ENCODE data around the gene RGPD8.
"Not testable (repeated sequence)": the region's sequence is repeated elsewhere in the genome, so short reads cannot be mapped to it uniquely, and the experiment has no call there.

RGPD8 gene

GRCh38 chr2:112434890-112435715 is 1.7 kb upstream of the RGPD8 start:
- not testable (repeated sequence) for DNase-seq

DNA sequence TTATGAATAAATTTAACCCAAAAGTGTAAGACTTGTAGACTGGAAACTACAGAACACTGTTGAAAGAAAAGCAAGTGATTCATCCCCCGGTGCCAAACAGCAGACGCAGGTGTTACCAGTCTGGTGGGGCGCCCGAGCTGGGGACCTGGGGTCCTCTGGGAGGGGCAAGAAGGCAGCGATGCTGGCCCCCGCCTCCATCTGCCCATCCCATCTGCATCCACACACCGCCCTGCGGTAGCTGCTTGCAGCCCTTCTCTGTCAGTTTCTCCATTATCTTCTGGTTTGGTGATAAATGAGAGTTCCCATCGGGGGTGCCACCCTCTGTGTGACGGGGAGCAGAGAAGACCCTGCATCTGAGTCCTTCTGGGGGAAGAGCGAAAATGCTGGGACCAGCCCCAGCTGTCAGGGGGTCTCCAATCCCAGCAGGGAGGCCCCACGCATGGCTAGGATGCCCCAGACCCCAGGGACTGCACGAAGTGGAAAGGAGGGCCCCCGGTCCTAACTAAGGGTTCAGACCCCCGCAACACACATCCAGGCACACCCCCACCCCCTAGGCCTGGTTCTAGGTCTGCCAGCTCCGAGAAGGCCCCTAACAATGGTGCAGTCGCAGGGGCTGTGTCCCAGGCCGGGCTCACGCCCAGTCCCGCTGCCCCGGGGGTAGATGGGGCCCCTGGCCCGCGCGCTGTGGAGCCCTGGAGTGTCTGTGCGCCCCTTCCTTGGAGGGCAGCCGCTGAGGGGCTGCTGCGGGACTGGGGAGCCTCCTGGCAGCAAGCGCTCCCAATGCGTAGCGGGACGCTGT is 686 bp upstream of the RGPD8 start:
- DNase-seq, result no peak

- DNase-seq, result peak in 1 of 2 donors; percentile 11
These were observed 538 bp downstream of the RGPD8 start for GRCh38 chr2:112432735-112433479.

GRCh38 chr2:112432390-112432734 is 1.1 kb downstream of the RGPD8 start:
- DNase-seq, result not testable (repeated sequence)

- DNase-seq, result not testable (repeated sequence)
These were observed 1.7 kb downstream of the RGPD8 start for GRCh38 chr2:112431587-112432295.

- not testable (repeated sequence) for DNase-seq
These were observed 8.9 kb downstream of the RGPD8 start for GRCh38 chr2:112424553-112424952.

DNA sequence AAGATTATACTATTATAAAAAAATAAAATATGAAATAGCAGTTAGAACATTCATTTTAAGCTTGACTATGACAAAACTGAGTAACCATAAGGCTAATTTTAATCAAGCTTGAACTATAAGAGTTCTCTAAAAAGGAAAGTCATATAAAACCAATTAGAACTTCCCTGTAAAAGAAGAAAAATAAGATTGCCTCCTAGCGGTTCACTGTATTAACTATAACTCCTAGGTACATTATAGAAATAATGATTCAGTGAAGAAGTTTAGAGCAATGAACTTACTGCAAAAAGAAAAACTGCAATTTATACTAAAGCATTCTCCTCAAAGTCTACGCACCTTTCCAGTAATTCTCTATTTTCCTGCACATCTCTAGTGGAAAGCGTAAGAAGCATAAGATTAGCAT is 16.6 kb downstream of the RGPD8 start:
- DNase-seq, result not testable (repeated sequence)

DNA sequence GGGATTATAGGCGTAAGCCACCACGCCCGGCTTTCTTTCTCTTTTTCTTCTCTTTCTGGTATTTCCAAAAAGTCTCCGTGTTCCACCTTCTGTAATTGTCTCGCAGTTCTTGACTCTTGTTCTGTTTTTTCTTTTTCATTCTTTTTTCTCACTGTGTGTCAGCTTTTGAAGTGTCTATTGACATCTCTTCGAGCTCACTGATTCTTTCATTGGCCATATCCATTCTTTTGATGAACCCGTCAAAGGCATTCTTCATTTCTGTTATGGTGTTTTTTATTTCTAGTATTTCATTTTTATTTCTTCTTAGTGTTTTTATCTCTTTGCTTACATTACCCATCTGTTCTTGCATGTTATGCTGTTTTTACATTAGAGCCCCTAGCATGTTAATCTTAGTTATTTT is 73.4 kb downstream of the RGPD8 start:
- DNase-seq, result not testable (repeated sequence)

GRCh38 chr2:112354335-112354734 is 79.1 kb downstream of the RGPD8 start:
- DNase-seq, result not testable (repeated sequence)

DNA sequence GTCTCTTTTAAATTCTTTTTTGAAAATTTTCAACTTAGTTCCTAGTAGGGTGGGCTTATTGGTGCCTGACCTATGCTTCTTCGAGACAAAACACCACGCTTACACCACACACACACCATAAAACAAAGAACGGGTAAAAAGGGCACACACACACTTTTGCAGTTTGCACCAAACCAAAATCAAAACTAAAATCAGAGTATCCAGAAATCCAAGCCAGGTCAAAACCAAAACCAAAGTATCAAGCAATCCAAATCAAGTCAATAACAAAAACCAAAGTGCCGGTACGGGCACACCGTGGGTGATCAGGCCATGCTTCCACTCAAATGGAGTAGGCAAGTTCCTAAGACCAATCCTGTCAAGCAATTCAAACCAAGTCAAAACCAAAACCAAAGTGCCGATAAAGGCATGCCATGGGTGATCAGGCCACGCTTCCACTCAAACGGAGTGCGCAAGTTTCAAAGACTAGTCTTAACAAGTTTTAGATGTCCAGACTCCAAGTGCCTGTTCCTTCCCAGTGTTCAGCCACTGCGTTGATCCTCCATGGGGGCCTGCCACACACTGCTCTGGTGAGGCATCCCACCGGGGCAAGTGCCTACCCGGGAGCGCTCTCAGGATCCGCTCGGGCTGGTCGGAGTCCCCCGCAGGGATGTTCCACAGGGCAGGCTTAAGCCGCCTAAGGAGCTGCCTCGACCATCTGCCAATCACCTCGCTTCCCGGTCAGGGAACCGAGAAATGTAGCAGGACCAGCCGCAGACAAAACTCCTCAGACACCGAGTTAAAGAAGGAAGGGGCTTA is 80.4 kb downstream of the RGPD8 start:
- DNase-seq, result not testable (repeated sequence)

DNA sequence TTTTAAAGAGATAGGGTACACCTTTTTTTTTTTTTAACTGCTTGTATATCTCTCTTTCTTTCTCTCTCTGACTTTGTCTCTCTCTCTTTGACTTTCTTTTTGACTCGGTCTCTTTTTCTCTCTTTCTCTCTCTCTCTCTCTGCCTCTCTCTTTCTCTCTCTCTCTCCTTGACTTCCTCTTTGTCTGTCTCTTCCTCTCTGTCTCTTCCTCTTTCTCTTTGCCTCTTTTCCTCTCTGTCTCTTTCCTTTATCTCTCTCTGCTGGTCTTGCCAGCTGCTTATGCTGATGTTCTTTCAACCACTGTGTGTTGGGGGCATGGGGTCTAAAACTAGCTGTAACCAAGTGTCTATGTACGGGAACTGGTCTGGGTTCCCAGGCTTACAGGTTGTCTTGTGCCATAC is 81.2 kb downstream of the RGPD8 start:
- not testable (repeated sequence) for DNase-seq

DNA sequence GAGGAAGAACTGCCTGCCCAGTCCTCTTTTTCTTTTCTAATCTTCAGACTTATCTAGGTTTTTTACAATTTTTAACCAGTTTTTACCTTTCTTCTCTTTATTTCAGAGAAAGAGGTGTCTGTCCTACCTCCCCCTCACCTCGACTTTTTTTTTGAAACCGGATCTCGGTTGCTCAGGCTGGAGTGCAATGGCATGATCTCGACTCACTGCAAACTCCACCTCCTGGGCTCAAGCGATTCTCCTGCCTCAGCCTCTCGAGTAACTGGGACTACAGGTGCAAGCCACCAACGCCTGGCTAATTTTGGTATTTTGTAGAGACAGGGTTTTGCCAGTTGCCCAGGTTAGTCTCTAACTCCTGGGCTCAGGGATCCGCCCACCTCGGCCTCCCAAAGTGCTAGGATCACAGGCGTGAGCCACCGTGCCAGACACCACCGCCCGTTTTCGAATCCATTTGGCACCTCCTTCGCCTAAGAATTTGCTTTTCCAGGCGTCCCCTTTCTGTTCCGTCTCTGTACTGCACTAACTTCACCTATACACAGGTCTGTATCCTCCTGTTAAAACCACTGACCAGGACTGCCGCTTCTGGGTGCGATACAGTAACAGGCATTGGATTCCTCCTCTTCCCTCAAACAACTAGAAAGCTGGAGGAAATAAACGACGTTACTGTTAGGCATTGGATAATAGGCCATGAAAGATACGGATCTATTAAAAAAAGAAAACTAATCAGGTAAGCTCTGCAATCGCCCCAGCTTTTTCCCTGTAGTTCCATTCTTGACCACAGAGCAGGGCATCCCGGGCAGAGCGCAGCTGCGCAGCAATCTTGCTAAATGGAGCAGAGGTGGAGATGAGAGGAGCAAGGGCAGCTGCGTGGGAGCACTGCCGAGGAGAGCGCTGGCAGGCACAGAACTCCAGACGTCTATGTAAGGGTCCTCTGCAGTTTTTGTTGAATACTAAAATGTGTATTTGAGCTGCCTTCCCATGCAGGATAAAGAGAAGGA is 88.1 kb downstream of the RGPD8 start:
- DNase-seq, result no peak

DNA sequence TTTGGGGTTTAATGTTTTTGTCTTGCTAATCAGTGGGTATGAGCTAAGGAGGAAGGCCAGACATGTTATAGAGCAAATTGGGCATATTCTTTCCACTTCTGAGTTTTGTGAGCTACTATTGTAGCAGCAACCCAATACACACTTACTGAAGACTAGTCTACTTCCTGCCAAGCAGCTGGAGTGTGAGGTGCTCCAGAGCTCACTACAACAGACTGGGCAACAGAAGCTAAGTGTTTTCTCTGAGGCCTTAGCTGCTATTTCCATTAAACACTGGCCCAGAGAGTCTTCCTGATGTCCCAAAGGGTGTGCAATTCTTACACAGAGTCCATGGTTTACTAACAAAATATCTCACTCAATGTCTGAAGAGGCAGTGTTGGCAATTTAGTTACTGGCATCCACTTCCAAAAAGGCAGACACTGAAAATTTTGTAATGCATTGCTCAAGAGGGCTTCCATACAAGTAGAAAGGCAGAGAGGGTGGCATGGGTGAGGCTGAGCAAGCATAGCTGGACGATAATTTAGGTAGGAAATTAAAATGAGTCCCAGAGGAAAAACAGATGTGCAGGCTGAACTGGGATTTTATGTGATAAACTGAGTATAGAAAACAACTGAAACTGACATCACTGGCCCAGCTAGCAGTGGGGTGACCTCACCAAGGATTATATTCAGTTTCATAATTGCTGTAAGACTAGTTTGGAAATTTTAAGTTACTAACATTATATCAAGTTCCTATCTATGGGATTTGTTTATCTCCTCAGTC is 89.4 kb downstream of the RGPD8 start:
- no peak for DNase-seq

DNA sequence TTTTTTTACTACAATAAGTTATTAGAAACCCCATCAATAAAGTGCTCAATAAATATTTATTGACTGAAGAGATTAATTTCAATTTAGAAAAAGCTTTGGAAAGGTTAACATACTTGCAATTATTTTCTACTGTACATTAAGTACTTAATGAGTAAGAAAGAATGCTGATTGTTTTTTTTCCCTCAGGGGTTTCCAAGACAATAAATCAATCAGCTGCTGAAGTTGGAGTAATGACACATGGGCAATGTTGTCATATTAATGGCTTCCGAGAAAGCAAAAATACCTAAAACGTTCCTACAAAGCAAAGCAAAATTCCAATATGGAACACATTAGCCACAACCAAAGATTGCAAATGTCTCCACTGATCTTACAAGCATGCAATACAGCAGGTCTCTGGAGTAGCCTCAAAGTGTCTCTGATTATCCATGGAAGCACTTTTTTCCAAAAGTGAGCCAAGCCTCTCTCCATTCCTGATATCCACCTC is 91.3 kb downstream of the RGPD8 start:
- DNase-seq, result no peak

DNA sequence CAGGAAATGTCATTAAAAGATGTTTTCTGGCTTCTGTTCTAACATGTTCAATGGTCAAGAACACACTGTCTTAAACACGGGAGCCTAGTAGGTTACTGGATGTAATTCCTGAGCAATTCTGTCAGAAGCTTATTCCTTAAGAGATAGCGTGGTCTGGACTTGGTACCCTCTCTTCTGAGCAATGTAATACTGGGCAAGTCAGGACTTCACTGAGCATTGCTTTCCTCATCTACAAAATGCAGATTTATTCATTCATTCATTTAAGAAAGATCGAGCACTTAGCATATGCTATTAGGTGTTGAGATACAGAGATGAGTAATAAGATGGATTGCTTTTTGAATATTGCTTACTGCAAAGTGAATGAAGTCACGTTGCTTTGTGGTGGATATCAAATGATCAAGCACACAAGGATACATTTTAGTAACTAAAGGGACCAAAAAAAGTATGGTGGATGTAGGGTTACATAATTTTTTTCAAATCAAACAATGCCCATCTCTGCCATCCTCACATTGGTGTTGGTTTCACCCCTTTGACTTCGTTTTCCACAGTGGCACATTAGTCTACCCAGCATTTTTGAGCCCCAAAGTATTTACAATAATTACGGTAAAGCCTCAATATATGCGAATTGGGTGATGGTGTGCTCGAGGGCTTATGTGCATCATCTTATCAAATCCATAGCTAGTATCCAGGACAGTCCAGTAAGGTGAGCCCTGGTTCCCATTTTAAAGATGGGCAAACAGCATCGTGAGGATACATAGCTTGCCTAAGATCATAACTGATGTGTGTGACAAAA is 92.8 kb downstream of the RGPD8 start:
- DNase-seq, result no peak

DNA sequence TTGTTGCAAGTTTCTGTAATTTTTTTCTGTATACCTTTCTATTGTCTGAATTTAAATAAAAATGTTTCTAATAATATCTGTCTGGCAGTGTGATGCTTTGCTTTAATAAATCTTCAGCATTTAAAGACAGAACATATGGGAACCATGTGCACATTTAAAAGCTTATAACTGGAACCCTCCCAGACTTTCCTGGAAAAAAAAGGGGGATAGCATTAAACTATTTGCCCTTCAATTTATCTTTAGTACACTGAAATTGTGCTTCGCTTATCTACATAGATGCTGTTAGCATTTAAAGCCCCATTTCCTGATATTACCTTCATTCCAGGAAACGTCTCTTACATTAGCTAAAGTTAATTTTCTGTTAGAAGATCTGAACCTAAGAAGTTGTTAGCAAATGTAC is 93.5 kb downstream of the RGPD8 start:
- DNase-seq, result no peak

DNA sequence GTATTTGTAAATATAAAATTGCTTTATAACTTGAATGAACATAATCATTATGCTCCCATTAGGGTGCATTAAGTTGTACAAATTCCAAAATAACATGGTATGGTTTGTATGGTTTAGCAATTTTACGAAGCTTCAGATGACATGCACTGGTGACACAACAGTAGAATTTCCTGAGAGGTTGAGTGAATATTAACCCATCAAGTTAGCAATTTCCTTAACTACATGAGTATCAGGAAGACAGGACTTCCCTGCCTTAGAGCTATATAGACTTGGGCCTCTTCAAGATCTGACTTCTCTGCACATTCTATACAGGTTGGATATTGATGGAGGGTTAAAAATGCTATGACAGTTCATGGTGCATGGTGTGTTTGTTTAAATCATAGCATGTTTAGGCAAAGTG is 97.8 kb downstream of the RGPD8 start:
- DNase-seq, result no peak

- no peak for DNase-seq
These were observed 101.2 kb downstream of the RGPD8 start for GRCh38 chr2:112332123-112332696.

Measured in stimulated activated CD4-positive, alpha-beta T cell treated with anti-CD3 and anti-CD28 coated beads, Interleukin-2, amount 100 ng/mL, for 48 hours (primary cell).